HG03280 (cell line): Measurements from ENCODE around the gene OR13F1.
"Not testable (repeated sequence)": the region's sequence is repeated elsewhere in the genome, so short reads cannot be mapped to it uniquely, and the experiment has no call there.

ENCODE experiments used
- ATAC-seq: cut with Tn5 transposase; IDR thresholded peaks from one replicate; pipeline ENCODE4 v1.9.1; 2021; ENCODE audit warnings: mild to moderate bottlenecking, moderate library complexity; ENCODE audit not compliant: unreplicated experiment

Gene OR13F1

GRCh38 chr9:104503963-104504362 is at the start of gene OR13F1:
TSS of gene OR13F1 (plus strand) at chr9:104504263. CDS start at chr9:104504263, 0 bp downstream.
- no peak for ATAC-seq

GRCh38 chr9:104456831-104457230 is 47.2 kb upstream of the OR13F1 start:
- no peak for ATAC-seq

- no peak for ATAC-seq
Measured at GRCh38 chr9:104463864-104464263, 40.2 kb upstream of the OR13F1 start.

GRCh38 chr9:104468261-104468660 is 35.8 kb upstream of the OR13F1 start:
- no peak for ATAC-seq

- ATAC-seq, result no peak
Measured at GRCh38 chr9:104482921-104483570, 21.0 kb upstream of the OR13F1 start.

GRCh38 chr9:104485014-104485413 is 19.0 kb upstream of the OR13F1 start:
- no peak for ATAC-seq

GRCh38 chr9:104494808-104495207 is 9.3 kb upstream of the OR13F1 start:
- no peak for ATAC-seq

- ATAC-seq, result no peak
Measured at GRCh38 chr9:104503440-104503839, 623 bp upstream of the OR13F1 start.

- ATAC-seq, result no peak
Measured at GRCh38 chr9:104506565-104506964, 2.5 kb downstream of the OR13F1 start.

GRCh38 chr9:104514901-104515300 is 10.8 kb downstream of the OR13F1 start:
- ATAC-seq, result no peak

GRCh38 chr9:104520241-104520640 is 16.2 kb downstream of the OR13F1 start:
- not testable (repeated sequence) for ATAC-seq

- ATAC-seq, result no peak
Measured at GRCh38 chr9:104527109-104527508, 23.0 kb downstream of the OR13F1 start, which contains the start of gene OR13C4. TSS of gene OR13C4 (minus strand) at chr9:104527209. CDS start at chr9:104527209, 0 bp downstream.

- no peak for ATAC-seq
Measured at GRCh38 chr9:104536756-104537155, 32.7 kb downstream of the OR13F1 start, which contains the start of gene OR13C3. TSS of gene OR13C3 (minus strand) at chr9:104536856. CDS start at chr9:104536723, 133 bp downstream.

- ATAC-seq, result no peak
Measured at GRCh38 chr9:104539275-104539674, 35.2 kb downstream of the OR13F1 start.

- ATAC-seq, result no peak
Measured at GRCh38 chr9:104544644-104545043, 40.6 kb downstream of the OR13F1 start.

GRCh38 chr9:104553261-104553660 is 49.2 kb downstream of the OR13F1 start:
- ATAC-seq, result no peak
